Esophagus muscularis mucosa (tissue), 4 donors: Measurements from ENCODE around the gene LRATD1. TPM values are rescaled to one million over a fixed set of nuclear protein-coding genes. Genes with fewer than 3 reads are reported as not detected.

ENCODE experiments used
- DNase-seq: peaks from one replicate; pipeline ENCODE4 v3.0.0-alpha.2; 2017; ENCODE audit errors: extremely low spot score
- H3K27ac ChIP-seq, 4 donors: fragments of 200-600 bp; sonication (generic); replicated peaks in 1 of 4; 1 replicate in 3 of 4; 2 replicates in 1 of 4; pipeline ENCODE4 v1.5.1; 2016 to 2019; ENCODE audit warnings: mild to moderate bottlenecking in 1 of 4
- H3K27me3 ChIP-seq, 4 donors: fragments of 200-600 bp; sonication (generic); one replicate each; pipeline versions ENCODE4 v1.5.1 to v1.6.0; 2016 to 2019
- H3K36me3 ChIP-seq, 4 donors: fragments of 200-600 bp; sonication (generic); one replicate each; pipeline ENCODE4 v1.5.1; 2016 to 2019
- H3K4me1 ChIP-seq, 4 donors: fragments of 200-600 bp; sonication (generic); one replicate each; pipeline ENCODE4 v1.5.1; 2016 to 2019
- H3K4me3 ChIP-seq, 4 donors: fragments of 200-600 bp; sonication (generic); 1 replicate in 2 of 4; 2 replicates in 2 of 4; pipeline ENCODE4 v1.5.1; 2016 to 2019; ENCODE audit warnings: mild to moderate bottlenecking in 4 of 4, moderate library complexity in 1 of 4
- H3K9me3 ChIP-seq, 4 donors: fragments of 200-600 bp; sonication (generic); 1 replicate in 3 of 4; 2 replicates in 1 of 4; pipeline ENCODE4 v1.5.1; 2016 to 2019
- CTCF ChIP-seq, 3 experiments: fragments of 200-600 bp in 2 of 3; fragments of 450-650 bp in 1 of 3; sonication (generic) in 2 of 3; IDR thresholded peaks; one replicate each; pipeline ENCODE4 v1.5.1; 2017 to 2019; ENCODE audit warnings: antibody characterized with exemption in 3 of 3, mild to moderate bottlenecking in 2 of 3, moderate library complexity in 1 of 3
- EP300 ChIP-seq: sonication (generic); formaldehyde crosslinking; IDR thresholded peaks from one replicate; pipeline ENCODE4 v1.6.1; 2017; ENCODE audit warnings: antibody characterized with exemption
- POLR2A ChIP-seq: fragments of 450-650 bp; IDR thresholded peaks from one replicate; pipeline ENCODE4 v1.6.1; 2017; ENCODE audit warnings: antibody characterized with exemption, moderate library complexity, mild to moderate bottlenecking, low read depth
- POLR2AphosphoS5 ChIP-seq, 2 donors: sonication (generic); formaldehyde crosslinking; IDR thresholded peaks; one replicate each; pipeline ENCODE4 v1.6.1; 2017; ENCODE audit warnings: antibody characterized with exemption in 2 of 2
- whole genome bisulfite sequencing: methylation state at CpG from one replicate; pipeline ENCODE4 v1.1.5; 2018; 5-methylcytosine and 5-hydroxymethylcytosine counted together
- intact Hi-C: fragments of 100-400 bp; cut with DNase I; formaldehyde crosslinking; loops from one replicate; pipeline ENCODE4 v1.15.1; 2023
- total RNA-seq, 4 donors: library from RNA; depleted of rRNA; stranded (reverse); fragments of >200 nt; gene quantifications; one replicate each; pipeline versions ENCODE4 v1.1.0 to v1.2.1, GENCODE V29; 2016

Gene LRATD1
- total RNA-seq, 4 donors from 2014 or later, result 5.6 to 12.5 (median 10.7) TPM

- 75% methylated on average over 3 of the region's 3 CpGs for WGBS
- H3K27me3 ChIP-seq, result peaks cover 0 to 35% (median 0%) of the 10 kb centered on the region in 4 donors
- no peak for TF ChIP-seq POLR2AphosphoS5 (IDR thresholded peaks at IDR 0.05)
- TF ChIP-seq EP300, result no peak
- TF ChIP-seq CTCF (IDR thresholded peaks at IDR 0.05), result no peak
- no peak for TF ChIP-seq POLR2A
- H3K4me1 ChIP-seq, result peaks cover 23 to 47% (median 42%) of the 10 kb centered on the region in 4 donors
- H3K36me3 ChIP-seq, result no peaks in the 10 kb centered on the region
- H3K9me3 ChIP-seq, result no peaks in the 10 kb centered on the region
- no peak for DNase-seq
- H3K4me3 ChIP-seq, result peak overlapping the region; percentile 60 to 69 (median 62)
- intact Hi-C loops, result loop anchor here (5.0 to 10.0 kb wide), 2 partner anchors 204 to 413 kb away; no protein-coding TSS in a partner anchor
- no peak overlapping the region for H3K27ac ChIP-seq
Observed at GRCh38 chr2:14631406-14632040, 994 bp upstream of the LRATD1 start.

GRCh38 chr2:14633061-14633460, 544 bp downstream of the LRATD1 start:
- peak overlapping the region; percentile 62 to 86 (median 68) for H3K27ac ChIP-seq
- peaks cover 0 to 35% (median 0%) of the 10 kb centered on the region in 4 donors for H3K27me3 ChIP-seq
- 3% methylated on average over 12 of the region's 13 CpGs for whole genome bisulfite sequencing
- no peaks in the 10 kb centered on the region for H3K9me3 ChIP-seq
- no peaks in the 10 kb centered on the region for H3K36me3 ChIP-seq
- H3K4me3 ChIP-seq, result peak overlapping the region; percentile 60 to 69 (median 62)
- intact Hi-C loops, result loop anchor here (5.0 to 10.0 kb wide), 2 partner anchors 206 to 412 kb away; no protein-coding TSS in a partner anchor
- H3K4me1 ChIP-seq, result peaks cover 23 to 54% (median 43%) of the 10 kb centered on the region in 4 donors
- DNase-seq, result no peak
- no peak for TF ChIP-seq POLR2AphosphoS5 (IDR thresholded peaks at IDR 0.05)
- TF ChIP-seq POLR2A, result no peak
- TF ChIP-seq EP300, result no peak
- TF ChIP-seq CTCF (IDR thresholded peaks at IDR 0.05), result no peak

DNA sequence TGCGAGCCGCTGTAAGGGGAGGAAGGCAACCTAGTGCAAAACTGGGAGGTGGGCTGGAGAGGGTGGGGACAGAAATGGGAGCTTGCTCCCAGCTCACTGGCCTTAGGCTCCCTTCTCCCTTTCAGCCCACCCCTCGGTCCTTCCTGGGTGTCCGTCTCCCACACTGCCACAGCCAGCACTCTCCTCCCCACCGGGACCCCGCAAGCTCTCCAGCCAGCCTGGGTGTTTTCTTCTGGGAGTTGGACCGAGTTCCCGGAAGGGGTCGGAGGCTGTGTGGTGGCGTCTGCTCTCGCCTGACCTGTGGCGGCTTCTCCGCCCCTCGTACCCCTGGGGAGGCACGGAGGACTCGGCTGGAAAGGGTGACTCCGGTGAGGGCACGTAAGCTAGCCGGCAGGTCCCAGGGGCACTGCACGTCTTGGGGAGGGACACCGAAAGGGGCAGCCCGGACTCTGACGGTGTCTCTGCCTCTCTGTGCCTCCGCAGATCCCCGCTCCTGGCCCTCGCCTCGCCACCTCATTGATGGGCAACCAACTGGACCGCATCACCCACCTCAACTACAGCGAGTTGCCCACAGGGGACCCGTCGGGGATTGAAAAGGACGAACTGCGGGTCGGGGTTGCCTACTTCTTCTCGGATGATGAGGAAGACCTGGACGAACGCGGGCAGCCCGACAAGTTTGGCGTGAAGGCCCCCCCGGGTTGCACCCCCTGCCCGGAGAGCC, 1.1 kb downstream of the LRATD1 start:
- DNase-seq, result no peak
- TF ChIP-seq CTCF (IDR thresholded peaks at IDR 0.05) (no peak), POLR2AphosphoS5 (IDR thresholded peaks at IDR 0.05) (no peak), POLR2A (no peak), EP300 (no peak)
- peak overlapping the region; percentile 60 to 69 (median 62) for H3K4me3 ChIP-seq
- peaks cover 0 to 35% (median 0%) of the 10 kb centered on the region in 4 donors for H3K27me3 ChIP-seq
- WGBS, result under 1% methylated on average over 19 of the region's 42 CpGs
- intact Hi-C loops, result loop anchor here (5.0 to 10.0 kb wide), 2 partner anchors 206 to 411 kb away; no protein-coding TSS in a partner anchor
- no peaks in the 10 kb centered on the region for H3K36me3 ChIP-seq
- H3K9me3 ChIP-seq, result no peaks in the 10 kb centered on the region
- H3K27ac ChIP-seq, result peak overlapping the region; percentile 81 to 92 (median 88)
- H3K4me1 ChIP-seq, result peaks cover 23 to 54% (median 43%) of the 10 kb centered on the region in 4 donors

DNA sequence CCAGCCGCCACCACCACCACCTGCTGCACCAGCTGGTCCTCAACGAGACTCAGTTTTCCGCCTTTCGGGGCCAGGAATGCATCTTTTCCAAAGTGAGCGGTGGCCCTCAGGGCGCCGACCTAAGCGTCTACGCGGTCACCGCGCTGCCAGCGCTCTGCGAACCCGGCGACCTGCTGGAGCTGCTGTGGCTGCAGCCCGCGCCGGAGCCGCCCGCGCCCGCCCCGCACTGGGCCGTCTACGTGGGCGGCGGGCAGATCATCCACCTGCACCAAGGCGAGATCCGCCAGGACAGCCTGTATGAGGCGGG, 1.6 kb downstream of the LRATD1 start:
- no peak for DNase-seq
- peak overlapping the region; percentile 60 to 69 (median 62) for H3K4me3 ChIP-seq
- H3K36me3 ChIP-seq, result no peaks in the 10 kb centered on the region
- peaks cover 23 to 54% (median 43%) of the 10 kb centered on the region in 4 donors for H3K4me1 ChIP-seq
- intact Hi-C loops, result loop anchor here (5.0 to 10.0 kb wide), 2 partner anchors 207 to 411 kb away; no protein-coding TSS in a partner anchor
- WGBS, result no CpG with 5 or more reads among the region's 31 CpGs
- H3K27ac ChIP-seq, result peak overlapping the region; percentile 81 to 92 (median 88)
- H3K27me3 ChIP-seq, result peaks cover 0 to 35% (median 0%) of the 10 kb centered on the region in 4 donors
- TF ChIP-seq POLR2A (no peak), CTCF (IDR thresholded peaks at IDR 0.05) (no peak), POLR2AphosphoS5 (IDR thresholded peaks at IDR 0.05) (no peak), EP300 (no peak)
- H3K9me3 ChIP-seq, result no peaks in the 10 kb centered on the region
